Measurements from ENCODE around the gene PDLIM4.

PDLIM4 gene

GRCh38 chr5:132280371-132281240 is 23.1 kb downstream of the PDLIM4 start:
- Histone ChIP-seq H3K4me3 (ENCODE audit: low read depth in 1 of 5, low read length in 5 of 5) (no peak overlapping the region), H3K9ac (ENCODE audit: low read length in 5 of 5) (no peak overlapping the region), H3K36me3 (ENCODE audit: control insufficient read depth in 5 of 5, insufficient read depth in 5 of 5, low read length in 5 of 5) (no peaks in the 10 kb centered on the region), H3K27ac (ENCODE audit: low read depth, low read length) (no peak overlapping the region), H3K27me3 (ENCODE audit: control insufficient read depth in 5 of 5, insufficient read depth in 4 of 5, low read length in 5 of 5) (no peaks in the 10 kb centered on the region), H3K9me3 (ENCODE audit: control insufficient read depth in 5 of 5, low read length in 5 of 5) (no peaks in the 10 kb centered on the region), H3K4me1 (ENCODE audit: control insufficient read depth in 5 of 5, insufficient read depth in 5 of 5, low read length in 5 of 5) (peaks cover 0 to 2% (median 0%) of the 10 kb centered on the region in 5 donors)

DNA sequence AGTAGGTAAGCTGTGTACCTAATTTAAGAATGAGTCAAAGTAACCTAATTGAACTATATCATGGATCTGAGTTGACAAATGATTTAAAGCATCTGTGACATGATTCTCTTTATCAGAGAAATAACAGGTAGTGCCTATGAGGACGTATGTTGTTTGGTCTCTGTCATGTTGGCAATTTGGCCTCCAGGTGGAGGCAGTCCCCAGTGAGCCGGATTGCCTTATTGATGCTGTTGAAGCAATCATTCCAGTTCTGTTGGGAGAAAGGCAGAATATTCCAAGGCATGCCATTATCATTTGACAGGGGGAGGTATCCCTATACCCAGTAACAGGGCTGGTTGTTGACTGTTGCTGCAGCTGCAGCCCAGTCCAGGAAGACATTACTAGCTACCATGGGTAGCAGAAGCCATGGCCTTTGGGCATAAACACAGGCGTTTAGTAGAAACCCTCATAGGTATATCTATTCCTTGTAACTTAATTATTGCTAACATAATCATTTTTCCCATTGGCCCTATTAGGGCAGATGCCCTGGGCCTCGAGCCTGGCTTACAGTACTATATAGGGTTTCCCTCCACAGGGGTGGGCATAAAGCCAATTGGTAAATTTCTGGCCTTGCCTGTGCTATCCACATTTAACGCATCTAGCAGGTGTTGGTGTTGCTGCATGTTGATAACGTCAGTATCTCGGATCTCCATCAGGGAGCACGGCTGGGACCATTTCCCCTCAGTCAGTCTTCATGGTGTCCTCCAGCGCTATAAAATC is 24.5 kb downstream of the PDLIM4 start:
- peaks cover 0 to 2% (median 0%) of the 10 kb centered on the region in 5 donors for H3K4me1 ChIP-seq (ENCODE audit: control insufficient read depth in 5 of 5, insufficient read depth in 5 of 5, low read length in 5 of 5)
- H3K4me3 ChIP-seq (ENCODE audit: low read depth in 1 of 5, low read length in 5 of 5): no peak overlapping the region
- no peak overlapping the region for H3K9ac ChIP-seq (ENCODE audit: low read length in 5 of 5)
- no peaks in the 10 kb centered on the region for H3K36me3 ChIP-seq (ENCODE audit: control insufficient read depth in 5 of 5, insufficient read depth in 5 of 5, low read length in 5 of 5)
- no peak overlapping the region for H3K27ac ChIP-seq (ENCODE audit: low read depth, low read length)
- H3K27me3 ChIP-seq (ENCODE audit: control insufficient read depth in 5 of 5, insufficient read depth in 4 of 5, low read length in 5 of 5): no peaks in the 10 kb centered on the region
- H3K9me3 ChIP-seq (ENCODE audit: control insufficient read depth in 5 of 5, low read length in 5 of 5): no peaks in the 10 kb centered on the region

DNA sequence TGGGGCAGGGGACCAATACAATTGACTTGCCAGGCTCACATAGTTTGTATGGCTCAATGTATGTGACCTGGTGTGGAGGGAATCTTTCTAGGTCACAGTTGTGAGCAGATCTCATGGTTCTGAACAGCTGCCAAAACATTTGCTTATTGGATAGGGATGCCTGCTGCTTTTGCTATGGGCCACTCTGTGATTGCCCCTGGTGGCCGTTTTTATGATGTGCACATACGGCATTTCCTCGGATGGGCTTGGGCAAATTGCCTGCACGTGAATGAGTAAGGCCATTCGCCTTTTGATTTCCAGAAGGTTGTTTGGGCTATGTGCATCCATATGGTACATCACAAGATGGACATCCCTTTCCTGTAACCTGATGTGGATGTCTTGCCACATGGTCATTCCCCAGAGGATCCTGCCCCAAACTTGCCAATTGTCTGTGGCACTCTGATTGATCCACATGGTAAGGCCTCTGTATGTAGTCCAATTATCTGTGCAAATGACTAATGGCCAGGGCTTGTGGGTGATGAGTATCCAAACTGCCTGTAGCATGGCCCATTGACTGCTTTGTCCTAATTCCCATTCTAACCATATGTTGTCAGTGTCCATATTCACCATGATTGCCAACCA is 26.0 kb downstream of the PDLIM4 start:
- no peak overlapping the region for H3K27ac ChIP-seq (ENCODE audit: low read depth, low read length)
- no peak overlapping the region for H3K4me3 ChIP-seq (ENCODE audit: low read depth in 1 of 5, low read length in 5 of 5)
- H3K27me3 ChIP-seq (ENCODE audit: control insufficient read depth in 5 of 5, insufficient read depth in 4 of 5, low read length in 5 of 5): no peaks in the 10 kb centered on the region
- H3K36me3 ChIP-seq (ENCODE audit: control insufficient read depth in 5 of 5, insufficient read depth in 5 of 5, low read length in 5 of 5): no peaks in the 10 kb centered on the region
- no peak overlapping the region for H3K9ac ChIP-seq (ENCODE audit: low read length in 5 of 5)
- H3K4me1 ChIP-seq (ENCODE audit: control insufficient read depth in 5 of 5, insufficient read depth in 5 of 5, low read length in 5 of 5): peaks cover 0 to 2% (median 0%) of the 10 kb centered on the region in 5 donors
- H3K9me3 ChIP-seq (ENCODE audit: control insufficient read depth in 5 of 5, low read length in 5 of 5): no peaks in the 10 kb centered on the region

- no peaks in the 10 kb centered on the region for H3K36me3 ChIP-seq (ENCODE audit: control insufficient read depth in 5 of 5, insufficient read depth in 5 of 5, low read length in 5 of 5)
- H3K4me1 ChIP-seq (ENCODE audit: control insufficient read depth in 5 of 5, insufficient read depth in 5 of 5, low read length in 5 of 5): peaks cover 0 to 18% (median 10%) of the 10 kb centered on the region in 5 donors
- H3K9ac ChIP-seq (ENCODE audit: low read length in 5 of 5): no peak overlapping the region
- no peaks in the 10 kb centered on the region for H3K9me3 ChIP-seq (ENCODE audit: control insufficient read depth in 5 of 5, low read length in 5 of 5)
- no peak overlapping the region for H3K4me3 ChIP-seq (ENCODE audit: low read depth in 1 of 5, low read length in 5 of 5)
- no peak overlapping the region for H3K27ac ChIP-seq (ENCODE audit: low read depth, low read length)
- H3K27me3 ChIP-seq (ENCODE audit: control insufficient read depth in 5 of 5, insufficient read depth in 4 of 5, low read length in 5 of 5): no peaks in the 10 kb centered on the region
Measured at GRCh38 chr5:132289097-132289496, 31.6 kb downstream of the PDLIM4 start.

DNA sequence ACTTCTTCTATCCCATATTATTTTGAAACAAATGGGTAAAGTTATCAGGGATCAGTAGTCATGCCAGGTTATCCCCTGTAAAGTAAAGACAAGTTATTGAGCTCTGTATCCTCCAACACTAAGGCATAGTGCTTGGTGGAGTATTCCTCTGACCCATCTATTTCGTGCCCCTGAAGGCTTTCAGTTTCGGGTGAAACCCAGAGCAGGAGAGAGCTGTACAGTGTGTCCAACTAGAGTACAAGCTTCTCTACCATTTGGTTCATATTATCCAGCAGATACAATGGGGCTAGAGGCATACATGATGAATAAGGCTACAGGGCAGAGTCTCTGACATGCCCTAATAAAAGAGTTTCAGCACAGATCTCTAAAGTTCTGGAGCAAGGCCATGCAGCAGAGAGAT is 33.5 kb downstream of the PDLIM4 start:
- Histone ChIP-seq H3K9ac (ENCODE audit: low read length in 5 of 5) (no peak overlapping the region), H3K4me3 (ENCODE audit: low read depth in 1 of 5, low read length in 5 of 5) (no peak overlapping the region), H3K27me3 (ENCODE audit: control insufficient read depth in 5 of 5, insufficient read depth in 4 of 5, low read length in 5 of 5) (no peaks in the 10 kb centered on the region), H3K9me3 (ENCODE audit: control insufficient read depth in 5 of 5, low read length in 5 of 5) (no peaks in the 10 kb centered on the region), H3K36me3 (ENCODE audit: control insufficient read depth in 5 of 5, insufficient read depth in 5 of 5, low read length in 5 of 5) (no peaks in the 10 kb centered on the region), H3K4me1 (ENCODE audit: control insufficient read depth in 5 of 5, insufficient read depth in 5 of 5, low read length in 5 of 5) (peaks cover 0 to 32% (median 26%) of the 10 kb centered on the region in 5 donors), H3K27ac (ENCODE audit: low read depth, low read length) (no peak overlapping the region)

- Histone ChIP-seq H3K9me3 (ENCODE audit: control insufficient read depth in 5 of 5, low read length in 5 of 5) (no peaks in the 10 kb centered on the region), H3K4me3 (ENCODE audit: low read depth in 1 of 5, low read length in 5 of 5) (peak overlapping the region; percentile 75 to 78 (median 77)), H3K27ac (ENCODE audit: low read depth, low read length) (peak overlapping the region; percentile 91), H3K27me3 (ENCODE audit: control insufficient read depth in 5 of 5, insufficient read depth in 4 of 5, low read length in 5 of 5) (no peaks in the 10 kb centered on the region), H3K4me1 (ENCODE audit: control insufficient read depth in 5 of 5, insufficient read depth in 5 of 5, low read length in 5 of 5) (peaks cover 0 to 32% (median 26%) of the 10 kb centered on the region in 5 donors), H3K36me3 (ENCODE audit: control insufficient read depth in 5 of 5, insufficient read depth in 5 of 5, low read length in 5 of 5) (no peaks in the 10 kb centered on the region), H3K9ac (ENCODE audit: low read length in 5 of 5) (peak overlapping the region; percentile 81 to 89 (median 83))
Measured at GRCh38 chr5:132293066-132293991, 35.8 kb downstream of the PDLIM4 start.

- Histone ChIP-seq H3K27ac (ENCODE audit: low read depth, low read length) (peak within 1 kb of the TSS; percentile 91), H3K27me3 (ENCODE audit: control insufficient read depth in 5 of 5, insufficient read depth in 4 of 5, low read length in 5 of 5) (no peaks in the 10 kb centered on the region), H3K9me3 (ENCODE audit: control insufficient read depth in 5 of 5, low read length in 5 of 5) (no peaks in the 10 kb centered on the region), H3K9ac (ENCODE audit: low read length in 5 of 5) (peak within 1 kb of the TSS; percentile 81 to 89 (median 83)), H3K36me3 (ENCODE audit: control insufficient read depth in 5 of 5, insufficient read depth in 5 of 5, low read length in 5 of 5) (no peaks in the 10 kb centered on the region), H3K4me3 (ENCODE audit: low read depth in 1 of 5, low read length in 5 of 5) (peak within 1 kb of the TSS; percentile 75 to 81 (median 77)), H3K4me1 (ENCODE audit: control insufficient read depth in 5 of 5, insufficient read depth in 5 of 5, low read length in 5 of 5) (peaks cover 0 to 32% (median 24%) of the 10 kb centered on the region in 5 donors)
Measured at GRCh38 chr5:132293992-132294727, 36.7 kb downstream of the PDLIM4 start, which contains the start of gene SLC22A4. TSS of gene SLC22A4 (plus strand) at chr5:132294394. CDS start at chr5:132294617, 223 bp downstream.

GRCh38 chr5:132294728-132295504 is 37.4 kb downstream of the PDLIM4 start:
- no peak overlapping the region for H3K27ac ChIP-seq (ENCODE audit: low read depth, low read length)

More at GRCh38 chr5:132294728-132295504, 37.4 kb downstream of the PDLIM4 start:
- Histone ChIP-seq H3K4me3 (ENCODE audit: low read depth in 1 of 5, low read length in 5 of 5) (peak overlapping the region; percentile 75 to 81 (median 77)), H3K9ac (ENCODE audit: low read length in 5 of 5) (peak overlapping the region in 4 of 5 donors; percentile 41 to 85 (median 72)), H3K36me3 (ENCODE audit: control insufficient read depth in 5 of 5, insufficient read depth in 5 of 5, low read length in 5 of 5) (no peaks in the 10 kb centered on the region), H3K4me1 (ENCODE audit: control insufficient read depth in 5 of 5, insufficient read depth in 5 of 5, low read length in 5 of 5) (peaks cover 0 to 32% (median 23%) of the 10 kb centered on the region in 5 donors), H3K9me3 (ENCODE audit: control insufficient read depth in 5 of 5, low read length in 5 of 5) (no peaks in the 10 kb centered on the region), H3K27me3 (ENCODE audit: control insufficient read depth in 5 of 5, insufficient read depth in 4 of 5, low read length in 5 of 5) (no peaks in the 10 kb centered on the region)
